Ramos (cell line): ENCODE data around the gene ZNRF1.

Experiments
- in situ Hi-C: fragments of 300-500 bp; cut with MboI; formaldehyde crosslinking; loops from one replicate; pipeline ENCODE4 v1.14.3; 2022; ENCODE audit warnings: low sequenced_read_pairs; ENCODE audit not compliant: unreplicated experiment

The ZNRF1 gene

DNA sequence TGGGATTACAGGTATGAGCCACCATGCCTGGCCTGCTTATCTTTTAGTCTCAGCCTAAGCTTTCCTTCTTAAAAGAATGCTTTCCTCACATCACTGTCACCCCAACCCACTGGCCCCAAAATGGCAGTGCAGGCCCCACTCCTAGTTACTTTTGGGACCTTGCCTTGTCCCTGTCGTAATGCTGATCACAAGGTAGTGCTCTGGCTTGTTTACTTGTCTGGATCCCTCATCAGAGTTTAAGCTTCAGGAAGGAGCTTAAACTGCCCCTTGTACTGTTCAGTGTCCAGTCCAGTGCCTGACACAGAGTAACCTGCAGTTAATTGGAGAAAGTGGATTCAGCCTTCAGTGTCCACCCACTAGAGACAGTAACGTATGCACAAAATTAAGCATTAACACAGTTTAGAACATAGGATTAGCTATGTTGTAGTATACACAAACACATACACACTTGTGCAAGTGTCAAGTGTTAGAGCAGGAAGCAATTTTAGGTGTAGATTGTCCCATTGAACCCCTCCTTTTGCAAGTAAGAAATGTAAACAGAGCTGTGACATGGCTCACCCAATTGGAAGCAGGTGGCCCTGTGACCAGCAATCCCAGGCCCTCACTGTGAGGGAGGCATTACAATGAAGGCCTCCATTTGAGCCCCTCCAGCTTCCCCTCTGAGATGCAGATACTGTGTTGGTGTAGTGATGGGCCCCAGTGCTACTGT is 73.6 kb downstream of the ZNRF1 start:
- in situ Hi-C loops: no loop called here

DNA sequence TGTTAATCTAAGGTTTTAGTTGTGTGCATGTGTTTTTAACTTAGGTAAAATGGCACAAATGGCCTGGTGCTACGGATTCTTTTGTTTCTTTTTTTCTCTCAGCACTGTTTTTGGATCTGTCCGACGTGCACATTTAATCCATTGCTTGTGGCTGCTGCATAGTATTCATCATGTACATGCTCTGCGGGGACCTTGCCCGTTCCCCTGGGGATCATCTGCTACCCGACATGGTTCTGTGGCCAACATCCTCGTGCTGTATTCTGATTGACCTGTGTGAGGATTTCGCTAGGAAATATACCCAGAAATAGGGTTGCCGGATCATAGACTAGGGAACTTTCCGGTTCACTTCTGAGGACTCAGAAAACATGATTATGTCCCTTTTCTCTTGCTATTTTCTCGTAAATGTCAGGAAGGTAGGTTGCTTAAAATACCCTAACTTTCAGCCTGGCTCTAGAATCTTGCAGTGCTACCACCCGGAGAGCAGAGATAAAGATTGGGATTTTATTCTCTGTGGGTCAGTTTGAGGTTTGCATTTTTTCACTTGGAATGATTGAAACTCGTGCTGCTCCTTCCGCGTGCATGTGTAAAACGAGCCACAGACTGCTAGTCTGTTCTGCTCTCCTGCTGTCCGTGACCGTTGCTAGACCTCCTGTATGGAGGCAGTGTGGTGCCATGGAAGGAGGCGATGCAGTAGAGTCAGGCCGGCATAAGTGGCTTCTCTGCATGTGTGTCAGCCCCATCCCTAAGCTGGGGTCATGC is 74.9 kb downstream of the ZNRF1 start:
- in situ Hi-C loops: no loop called here

DNA sequence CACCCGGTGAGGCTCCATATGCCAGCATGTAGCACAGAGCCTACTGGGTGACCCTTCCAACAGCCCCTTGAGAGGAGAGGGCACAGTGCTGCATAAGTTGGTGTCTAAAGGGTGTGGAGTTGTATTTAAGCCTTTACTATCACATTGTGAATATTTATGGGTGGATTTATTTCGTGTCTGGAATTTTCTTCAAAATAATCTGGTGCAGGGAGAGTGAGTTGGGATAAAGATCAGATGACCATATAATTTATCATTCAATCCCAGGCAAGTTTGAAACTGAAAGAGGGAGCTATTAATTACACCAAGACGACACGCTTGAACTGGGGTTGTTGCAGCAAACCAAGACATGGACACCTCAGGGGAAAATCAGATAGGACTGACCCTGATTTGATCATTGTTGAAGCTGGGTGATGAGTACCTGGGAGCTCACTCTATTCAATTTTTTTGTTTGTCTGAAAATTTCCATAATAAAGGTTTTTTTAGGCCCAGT is 75.5 kb downstream of the ZNRF1 start:
- in situ Hi-C loops: no loop called here

GRCh38 chr16:75074920-75075687 is 76.3 kb downstream of the ZNRF1 start:
- in situ Hi-C loops: no loop called here

DNA sequence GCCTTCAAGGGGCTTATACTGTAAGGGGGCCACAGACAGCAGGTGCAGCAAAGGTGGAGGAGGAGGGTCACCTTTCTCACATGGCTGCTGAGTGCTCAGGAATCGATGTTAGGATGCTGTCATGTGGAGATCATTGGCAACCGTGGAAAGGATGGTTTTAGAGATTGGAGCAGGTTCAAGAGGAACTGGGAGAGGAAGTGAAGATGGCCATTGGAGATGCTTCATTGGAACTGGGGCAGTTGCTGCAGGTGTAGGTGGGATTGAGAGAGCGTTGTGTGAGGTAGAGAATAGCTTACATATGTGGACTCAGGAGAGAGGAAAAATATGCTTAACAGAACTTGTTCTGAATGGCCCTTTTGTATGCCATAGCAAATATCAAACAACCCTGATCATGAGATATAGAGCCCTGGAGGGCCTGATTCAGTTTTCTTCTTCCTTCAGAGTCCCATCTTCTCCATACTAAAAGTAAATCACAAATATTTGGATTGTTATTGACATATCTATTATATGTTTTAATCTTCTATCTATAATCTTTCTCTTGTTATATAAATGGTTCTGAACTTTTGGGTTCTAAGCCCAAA is 77.0 kb downstream of the ZNRF1 start:
- in situ Hi-C loops: no loop called here

GRCh38 chr16:75078886-75079285 is 80.1 kb downstream of the ZNRF1 start:
- in situ Hi-C loops: no loop called here

DNA sequence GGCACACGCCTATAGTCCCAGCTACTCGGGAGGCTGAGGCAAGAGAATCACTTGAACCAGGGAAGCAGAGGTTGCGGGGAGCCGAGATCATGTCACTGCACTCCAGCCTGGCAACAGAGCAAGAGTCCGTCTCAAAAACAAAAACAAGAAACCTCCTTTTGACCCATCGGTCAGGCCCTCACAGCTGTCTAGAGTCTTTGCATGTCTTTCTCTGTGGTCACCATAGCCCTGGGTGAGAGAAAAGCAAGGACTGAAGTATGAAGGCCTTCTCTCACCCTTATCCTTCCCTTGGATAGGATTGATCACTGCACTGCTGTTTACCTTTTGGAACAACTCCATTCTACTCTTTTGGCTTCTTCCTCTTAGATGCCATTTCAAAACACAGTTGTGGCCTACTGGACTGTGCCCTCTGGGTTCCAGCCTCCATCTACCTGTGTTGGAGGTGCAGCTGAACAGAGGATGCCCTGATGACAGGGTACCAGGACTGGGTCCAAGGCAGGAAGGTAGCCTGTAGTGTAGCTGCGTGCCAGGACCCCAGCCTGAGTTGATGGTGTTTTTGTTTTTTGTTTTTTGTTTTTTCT is 80.6 kb downstream of the ZNRF1 start:
- in situ Hi-C loops: no loop called here

DNA sequence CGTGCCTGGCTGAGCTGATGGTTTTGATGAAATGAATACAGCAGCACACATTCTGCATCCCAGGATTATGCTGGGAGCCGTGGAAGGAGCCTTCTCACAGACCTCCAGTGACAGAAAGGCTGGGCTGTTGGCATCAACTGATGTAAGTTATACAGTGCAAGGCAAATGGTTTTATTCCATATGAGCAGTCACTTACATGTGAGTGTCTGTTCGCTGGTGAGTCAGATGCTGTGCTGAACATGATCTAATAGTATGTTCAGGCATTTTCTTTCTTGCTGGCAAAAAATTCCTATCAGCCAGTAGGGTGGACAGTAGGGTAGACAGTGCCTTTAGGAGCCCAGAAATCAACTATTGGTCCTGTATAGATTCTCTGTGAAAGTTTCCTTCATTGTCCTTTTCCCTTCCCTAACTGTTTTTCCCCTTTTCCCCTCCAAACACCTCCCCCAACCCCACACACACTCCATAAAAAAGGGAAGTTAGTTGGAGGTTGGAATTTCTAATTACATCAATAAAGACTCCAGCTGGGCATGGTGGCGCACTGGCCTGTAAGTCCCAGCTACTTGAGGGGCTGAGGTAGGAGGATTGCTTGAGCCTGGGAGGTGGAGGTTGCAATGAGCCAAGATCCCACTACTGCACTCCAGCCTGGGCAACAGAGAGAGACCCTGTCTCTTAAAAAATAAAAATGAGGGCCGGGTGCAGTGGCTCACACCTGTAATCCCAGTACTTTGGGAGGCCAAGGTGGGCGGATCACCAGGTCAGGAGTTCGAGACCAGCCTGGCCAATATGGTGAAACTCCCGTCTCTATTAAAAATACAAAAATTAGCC is 81.6 kb downstream of the ZNRF1 start:
- in situ Hi-C loops: no loop called here

DNA sequence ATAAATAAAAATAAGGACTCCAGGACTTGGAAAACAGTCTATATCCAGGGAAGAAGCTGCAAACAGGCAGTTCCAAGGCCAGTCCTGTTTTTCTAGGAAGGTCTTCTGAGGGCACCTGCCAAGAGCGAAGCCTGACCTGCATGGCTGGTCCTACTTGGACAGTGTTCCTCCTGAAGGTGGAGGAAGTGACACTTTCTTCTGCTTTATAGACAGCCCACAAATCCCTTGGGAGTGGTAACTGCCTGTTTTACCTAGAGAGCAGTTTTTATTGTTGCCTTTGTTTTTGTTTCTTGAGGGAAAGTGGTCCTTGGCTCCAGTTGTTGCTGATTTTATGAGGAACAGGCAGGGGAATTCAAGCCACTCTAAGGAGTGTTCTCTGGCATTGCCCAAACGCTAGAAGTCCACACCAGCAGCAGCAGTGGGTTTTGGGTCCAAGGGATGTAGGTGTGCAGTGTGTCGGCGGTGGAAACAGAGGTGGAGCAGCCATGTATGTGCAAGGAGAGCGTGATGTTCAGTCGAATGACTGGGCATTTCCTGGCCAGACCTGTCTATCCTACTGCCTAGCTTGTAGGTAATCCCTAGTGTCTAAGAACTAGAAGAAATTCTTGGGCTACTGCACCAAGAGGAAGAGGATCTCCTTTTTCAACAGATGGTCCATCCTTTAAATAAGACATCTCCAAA is 82.5 kb downstream of the ZNRF1 start:
- in situ Hi-C loops: no loop called here

DNA sequence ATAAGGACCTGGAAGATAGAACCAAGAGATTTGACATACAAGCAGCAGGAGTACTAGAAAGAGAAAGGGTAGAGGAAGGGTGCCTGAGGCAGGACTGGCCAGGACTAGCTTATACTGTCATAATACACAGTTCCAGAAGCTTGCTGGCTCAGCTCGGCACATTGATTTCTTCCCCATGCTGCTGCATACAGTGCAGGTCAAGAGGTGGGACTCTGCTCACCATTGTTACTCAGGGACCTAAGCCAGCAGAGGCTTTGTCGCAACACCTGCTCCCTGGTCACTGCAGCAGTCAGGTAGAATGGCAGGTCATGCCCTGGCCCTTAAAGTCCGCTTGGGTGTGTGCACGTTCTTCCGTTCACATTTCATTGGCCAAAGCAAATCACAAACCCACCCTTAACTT is 85.0 kb downstream of the ZNRF1 start:
- in situ Hi-C loops: no loop called here

DNA sequence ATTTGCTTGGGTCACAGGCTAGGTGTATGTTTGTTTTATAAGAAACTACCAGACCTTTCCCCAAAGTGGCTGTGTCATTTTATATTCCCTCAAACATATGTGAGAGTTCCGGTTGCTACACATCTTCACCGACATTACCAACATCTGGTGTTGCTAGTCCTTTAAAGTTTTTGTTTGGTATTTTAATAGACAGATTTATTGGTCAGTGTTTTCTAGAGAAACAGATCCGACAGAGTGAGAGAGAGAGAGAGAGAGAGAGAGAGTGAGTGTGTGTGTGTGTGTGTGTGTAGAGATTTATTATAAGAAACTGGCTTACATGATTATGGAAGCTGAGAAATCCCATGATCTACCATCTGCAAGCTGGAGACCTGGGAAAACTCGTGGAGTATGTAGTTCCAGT is 86.7 kb downstream of the ZNRF1 start:
- in situ Hi-C loops: no loop called here

GRCh38 chr16:75086281-75086680 is 87.5 kb downstream of the ZNRF1 start:
- in situ Hi-C loops: no loop called here

- in situ Hi-C loops: no loop called here
These were observed 88.0 kb downstream of the ZNRF1 start for GRCh38 chr16:75086688-75087374.

- in situ Hi-C loops: no loop called here
These were observed 88.7 kb downstream of the ZNRF1 start for GRCh38 chr16:75087375-75087979.

- in situ Hi-C loops: no loop called here
These were observed 89.4 kb downstream of the ZNRF1 start for GRCh38 chr16:75088216-75088615.

- in situ Hi-C loops: no loop called here
These were observed 90.1 kb downstream of the ZNRF1 start for GRCh38 chr16:75088934-75089333.

DNA sequence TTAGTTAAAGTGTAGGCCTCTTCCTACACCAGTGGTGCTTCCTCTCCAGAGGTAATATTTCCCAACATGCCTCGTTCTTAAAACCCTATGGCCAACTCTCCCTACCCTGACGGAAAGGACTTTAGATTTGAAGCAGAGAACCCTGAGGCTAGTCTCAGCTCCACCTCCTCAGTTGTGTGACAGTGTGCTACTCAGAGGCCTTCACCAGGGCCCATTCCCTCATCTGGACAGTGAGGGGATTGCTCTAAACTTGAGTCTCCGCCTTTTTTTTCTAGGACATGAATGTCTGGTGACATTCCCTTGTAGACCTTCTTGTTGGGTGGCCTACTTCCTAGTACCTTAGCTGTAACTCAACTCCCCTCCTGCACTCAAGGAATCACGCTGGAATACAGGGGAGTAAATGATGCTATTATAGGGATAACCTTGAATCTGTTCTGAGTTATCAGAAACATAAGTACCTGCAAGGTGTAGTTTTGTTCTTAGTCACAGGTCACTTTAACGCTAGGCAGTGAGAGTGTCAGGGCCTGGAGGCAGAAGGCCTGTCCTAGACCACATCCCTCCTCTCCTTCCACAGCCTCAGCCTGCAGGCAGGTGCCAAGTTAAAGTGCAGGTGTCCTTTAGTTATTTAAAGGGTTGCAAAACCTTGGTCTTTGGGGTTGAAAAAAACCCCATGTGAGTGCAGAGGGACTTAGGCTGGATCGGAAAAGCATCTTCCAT is 90.8 kb downstream of the ZNRF1 start:
- in situ Hi-C loops: no loop called here
